ENCODE data around the gene RTN4.
"Not testable (repeated sequence)": the region's sequence is repeated elsewhere in the genome, so short reads cannot be mapped to it uniquely, and the experiment has no call there.

Gene RTN4

GRCh38 chr2:55009277-55010060, 40.8 kb downstream of the RTN4 start:
- DNase-seq = no peak

DNA sequence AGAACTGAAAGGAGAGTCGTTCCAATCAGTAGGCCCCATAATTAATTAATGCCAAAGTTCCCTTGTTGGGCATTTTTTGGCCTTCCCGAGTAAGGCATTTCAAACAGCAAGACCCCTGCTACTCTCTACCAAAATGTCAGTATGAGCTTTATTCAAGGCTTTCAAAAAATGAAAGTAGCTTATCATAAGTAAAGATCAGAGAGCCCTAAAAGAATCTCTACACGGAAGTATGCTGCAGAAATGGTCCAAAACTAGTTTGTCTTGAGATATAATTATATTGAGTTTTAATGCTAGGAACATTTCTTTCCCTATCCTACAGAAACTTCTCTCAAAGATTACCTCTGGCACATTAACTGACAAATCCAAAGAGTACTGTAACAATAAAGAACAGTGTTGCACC, 43.9 kb downstream of the RTN4 start:
- DNase-seq = no peak

- DNase-seq = no peak
Observed at GRCh38 chr2:55003706-55004639, 46.3 kb downstream of the RTN4 start.

GRCh38 chr2:55001716-55002115, 48.5 kb downstream of the RTN4 start:
- no peak for DNase-seq

- no peak for DNase-seq
Observed at GRCh38 chr2:55000341-55000740, 49.9 kb downstream of the RTN4 start.

GRCh38 chr2:54999182-54999581, 51.1 kb downstream of the RTN4 start:
- DNase-seq = no peak

DNA sequence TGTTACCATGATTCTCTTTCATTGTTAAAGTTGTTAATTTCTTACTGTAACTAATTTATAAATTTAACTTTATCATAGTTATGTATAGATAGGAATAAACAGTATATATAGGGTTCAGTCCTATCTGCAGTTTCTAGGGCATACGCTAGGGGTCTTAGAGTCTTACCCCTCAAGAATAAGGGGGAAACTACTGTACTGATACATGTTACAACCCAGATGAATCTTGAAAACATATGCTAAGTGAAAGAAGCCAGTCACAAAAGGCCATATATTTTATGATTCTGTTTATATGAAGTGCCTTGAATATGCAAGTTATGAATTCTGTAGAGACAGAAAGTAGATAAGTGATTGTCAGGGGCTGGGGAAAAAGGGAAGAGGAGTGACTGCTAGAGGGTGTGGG, 52.4 kb downstream of the RTN4 start:
- DNase-seq = no peak

DNA sequence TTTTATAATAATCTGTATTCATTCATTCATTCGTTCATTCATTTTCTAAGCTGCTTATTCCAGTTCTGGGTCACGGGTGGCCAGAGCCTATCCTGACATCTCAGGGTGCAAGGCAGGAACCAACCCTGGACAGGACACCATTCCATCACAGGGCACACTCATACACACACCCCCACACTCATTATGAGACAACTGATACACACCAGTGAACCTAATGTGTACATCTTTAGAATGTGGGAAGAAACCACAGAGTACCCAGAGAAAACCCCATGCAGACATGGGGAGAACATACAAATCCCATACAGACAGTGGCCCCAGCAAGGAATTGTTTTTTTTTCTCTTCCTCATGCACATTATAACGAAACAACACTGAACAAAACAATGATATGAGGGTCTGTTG, 54.7 kb downstream of the RTN4 start:
- no peak for DNase-seq

- not testable (repeated sequence) for DNase-seq
Observed at GRCh38 chr2:54990694-54991093, 59.6 kb downstream of the RTN4 start.

DNA sequence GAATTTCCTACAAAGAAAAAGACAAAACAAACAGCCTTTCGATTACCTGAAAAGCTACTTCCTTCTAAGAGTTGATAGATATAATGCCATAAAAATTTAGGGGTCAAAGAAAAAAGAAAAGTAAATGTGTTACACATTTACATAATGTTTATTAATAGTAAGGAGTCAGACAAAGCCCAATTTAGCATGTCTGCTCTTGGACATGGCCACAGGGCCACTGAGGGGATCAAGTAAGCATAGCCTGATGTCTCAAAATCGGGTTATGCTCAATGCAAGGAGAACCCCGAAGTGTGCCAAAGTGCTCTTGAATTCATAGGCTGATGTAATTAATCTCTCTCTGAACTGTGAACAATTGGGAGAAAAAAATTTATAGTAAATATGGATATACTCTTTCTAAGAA, 61.6 kb downstream of the RTN4 start:
- DNase-seq = no peak

DNA sequence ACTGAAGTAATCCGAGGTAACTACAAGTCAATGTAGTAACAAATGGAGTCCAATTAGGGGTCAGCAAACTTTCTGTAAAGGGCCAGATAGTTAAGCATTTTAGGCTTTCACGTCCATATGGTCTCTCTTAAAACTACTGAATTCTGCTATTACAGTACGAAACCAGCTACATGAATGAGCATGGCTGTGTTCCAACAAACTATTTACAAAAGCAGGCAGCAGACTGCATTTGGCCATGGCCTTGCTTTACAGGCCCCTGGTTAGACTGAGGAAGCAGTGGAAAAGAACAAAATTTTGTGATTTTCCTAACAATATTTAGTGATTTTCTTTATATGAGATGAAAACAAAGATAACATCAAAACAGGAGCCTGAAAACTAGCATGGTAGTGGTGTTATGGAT, 64.0 kb downstream of the RTN4 start:
- DNase-seq = no peak

GRCh38 chr2:54984476-54984875, 65.8 kb downstream of the RTN4 start:
- DNase-seq = no peak

DNA sequence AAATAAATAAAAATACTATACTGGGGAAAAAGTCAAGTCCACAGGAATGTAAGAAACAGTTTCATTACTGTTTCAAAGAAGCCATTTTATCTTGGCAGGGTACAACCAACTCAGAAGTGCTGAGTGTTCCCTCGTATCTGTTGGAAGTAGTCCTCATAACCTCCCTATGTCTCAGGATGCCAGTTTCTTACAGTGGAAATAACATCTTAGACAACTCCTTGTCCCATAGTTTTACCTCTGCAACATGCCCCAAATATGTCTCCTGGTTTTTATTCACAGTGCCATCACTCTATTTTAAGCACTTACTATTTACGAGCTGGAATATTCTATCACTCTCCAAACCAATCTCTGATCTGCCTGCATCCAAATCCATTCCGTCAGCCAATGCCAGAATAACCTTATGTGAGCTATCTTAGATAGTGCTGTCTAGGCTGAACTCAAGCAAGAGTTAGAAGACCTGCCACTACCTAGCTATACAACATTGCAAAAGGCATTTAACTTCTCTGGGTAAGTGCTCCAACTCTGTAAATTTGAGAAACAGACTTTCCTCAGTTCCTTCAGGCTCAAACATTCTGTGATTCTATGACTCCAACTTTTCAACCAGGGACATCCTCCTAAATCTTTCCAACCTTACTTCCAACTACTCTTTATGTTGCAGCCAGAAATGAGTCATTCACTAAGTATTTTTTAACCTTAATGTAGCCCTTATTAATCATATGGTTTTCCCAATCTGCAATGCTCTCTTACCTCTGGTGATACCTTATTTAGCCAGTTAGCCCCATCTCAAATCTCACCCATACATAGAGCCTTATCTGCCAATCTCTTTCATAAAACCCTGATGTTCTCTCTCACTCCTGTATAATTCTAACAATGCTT, 66.7 kb downstream of the RTN4 start:
- no peak for DNase-seq

- DNase-seq = no peak
Observed at GRCh38 chr2:54981385-54981784, 68.9 kb downstream of the RTN4 start.

- DNase-seq = no peak
Observed at GRCh38 chr2:54979321-54980044, 70.8 kb downstream of the RTN4 start.

DNA sequence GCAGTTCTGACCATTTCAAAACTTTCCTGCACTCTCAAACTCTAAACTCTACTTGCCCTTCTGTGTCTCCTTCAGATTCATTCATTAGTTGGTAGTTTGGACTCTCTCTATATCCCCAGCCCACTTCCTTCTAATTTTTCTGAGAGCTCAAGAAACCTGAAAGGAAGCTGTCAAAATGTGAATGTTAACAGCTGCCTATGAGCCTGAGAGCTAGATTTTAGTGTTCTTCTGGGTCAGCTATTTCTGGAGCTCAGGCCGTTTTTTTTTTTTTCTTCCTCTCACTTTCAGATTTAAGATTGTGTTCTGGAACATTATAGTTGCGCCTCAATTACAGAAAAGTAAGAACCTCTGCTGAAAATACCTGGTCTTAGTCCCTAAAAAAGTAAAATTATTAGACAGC, 73.1 kb downstream of the RTN4 start:
- no peak for DNase-seq

GRCh38 chr2:54975598-54976492, 74.4 kb downstream of the RTN4 start:
- DNase-seq = no peak

- DNase-seq = no peak
Observed at GRCh38 chr2:54975175-54975574, 75.1 kb downstream of the RTN4 start.

GRCh38 chr2:54969940-54970338, 80.3 kb downstream of the RTN4 start:
- DNase-seq = no peak

GRCh38 chr2:54969295-54969939, 80.8 kb downstream of the RTN4 start:
- no peak for DNase-seq
